Hepatocyte (in vitro differentiated cells): ENCODE measurements around the gene UBXN6. TPM values are rescaled to one million over a fixed set of nuclear protein-coding genes. Genes with fewer than 3 reads are reported as not detected.

Experiments
- DNase-seq: peaks from one replicate; pipeline ENCODE4 v3.0.0-alpha.2; 2016; ENCODE audit warnings: low spot score
- H2AFZ ChIP-seq: fragments of 200-600 bp; sonication (generic); 2 replicates; pipeline ENCODE4 v1.6.0; 2016; ENCODE audit warnings: antibody characterized with exemption, mild to moderate bottlenecking
- H3K27ac ChIP-seq: fragments of 200-600 bp; sonication (generic); 2 replicates; pipeline ENCODE4 v1.5.1; 2016; ENCODE audit warnings: mild to moderate bottlenecking
- H3K27me3 ChIP-seq: fragments of 200-600 bp; sonication (generic); 2 replicates; pipeline ENCODE4 v1.6.1; 2016
- H3K36me3 ChIP-seq: fragments of 200-600 bp; sonication (generic); replicated peaks from 2 replicates; pipeline ENCODE4 v1.5.1; 2016; ENCODE audit warnings: low read depth; ENCODE audit not compliant: insufficient read depth
- H3K4me1 ChIP-seq: fragments of 200-600 bp; sonication (generic); 2 replicates; pipeline ENCODE4 v1.5.1; 2016; ENCODE audit warnings: mild to moderate bottlenecking, moderate library complexity; ENCODE audit not compliant: insufficient read depth
- H3K4me2 ChIP-seq: fragments of 200-600 bp; sonication (generic); 2 replicates; pipeline ENCODE4 v1.6.0; 2016
- H3K4me3 ChIP-seq: fragments of 200-600 bp; sonication (generic); 2 replicates; pipeline ENCODE4 v1.5.1; 2016; ENCODE audit warnings: mild to moderate bottlenecking
- H3K79me2 ChIP-seq: fragments of 200-600 bp; sonication (generic); 2 replicates; pipeline ENCODE4 v1.6.0; 2017; ENCODE audit warnings: mild to moderate bottlenecking
- H3K9me2 ChIP-seq: fragments of 200-600 bp; sonication (generic); replicated peaks from 2 replicates; pipeline ENCODE4 v1.6.0; 2017; ENCODE audit warnings: mild to moderate bottlenecking; ENCODE audit not compliant: insufficient read depth
- H3K9me3 ChIP-seq: fragments of 200-600 bp; sonication (generic); 2 replicates; pipeline ENCODE4 v1.5.1; 2016; ENCODE audit warnings: low read depth, mild to moderate bottlenecking
- H4K20me1 ChIP-seq: fragments of 200-600 bp; sonication (generic); 2 replicates; pipeline ENCODE4 v1.6.0; 2016; ENCODE audit warnings: mild to moderate bottlenecking; ENCODE audit not compliant: insufficient read depth, poor library complexity, severe bottlenecking
- EZH2 ChIP-seq: fragments of 200-600 bp; sonication (generic); IDR thresholded peaks from 2 replicates; pipeline ENCODE4 v1.6.1; 2016; ENCODE audit warnings: antibody characterized with exemption, mild to moderate bottlenecking, borderline replicate concordance
- EZH2phosphoT487 ChIP-seq: fragments of 200-600 bp; sonication (generic); IDR thresholded peaks from one replicate; pipeline ENCODE4 v1.6.1; 2018; ENCODE audit warnings: antibody characterized with exemption, mild to moderate bottlenecking, low read depth, moderate library complexity; ENCODE audit not compliant: unreplicated experiment, severe bottlenecking
- WGBS: methylation state at CpG from one replicate; pipeline ENCODE4 v1.1.6; 2016; ENCODE audit warnings: low lambda C conversion rate; ENCODE audit errors: missing lambda C conversion rate; 5-methylcytosine and 5-hydroxymethylcytosine counted together
- polyA plus RNA-seq: library from polyadenylated mRNA; unstranded; fragments of >200 nt; fragmentation: Nextera tagmentation; extraction: Ambion mirVana; gene quantifications from 2 replicates; pipeline ENCODE4 v1.2.1, GENCODE V29; 2016
- total RNA-seq: library from RNA; depleted of rRNA; stranded (reverse); fragments of >200 nt; gene quantifications from 2 replicates; pipeline ENCODE4 v1.2.3, GENCODE V29; 2014
- TF ChIP-seq, protein P1 (sequence below): fragments of 200-600 bp; sonication (generic); IDR thresholded peaks from 2 replicates; pipeline ENCODE4 v1.5.1; 2016; ENCODE audit warnings: antibody characterized with exemption, mild to moderate bottlenecking; ENCODE audit not compliant: poor library complexity

UBXN6 gene, protein sequence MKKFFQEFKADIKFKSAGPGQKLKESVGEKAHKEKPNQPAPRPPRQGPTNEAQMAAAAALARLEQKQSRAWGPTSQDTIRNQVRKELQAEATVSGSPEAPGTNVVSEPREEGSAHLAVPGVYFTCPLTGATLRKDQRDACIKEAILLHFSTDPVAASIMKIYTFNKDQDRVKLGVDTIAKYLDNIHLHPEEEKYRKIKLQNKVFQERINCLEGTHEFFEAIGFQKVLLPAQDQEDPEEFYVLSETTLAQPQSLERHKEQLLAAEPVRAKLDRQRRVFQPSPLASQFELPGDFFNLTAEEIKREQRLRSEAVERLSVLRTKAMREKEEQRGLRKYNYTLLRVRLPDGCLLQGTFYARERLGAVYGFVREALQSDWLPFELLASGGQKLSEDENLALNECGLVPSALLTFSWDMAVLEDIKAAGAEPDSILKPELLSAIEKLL
- total RNA-seq (80.2 and 88.6 TPM in 2 replicates), polyA plus RNA-seq (36.8 and 44.7 TPM in 2 replicates)

- no peak for TF ChIP-seq EZH2phosphoT487
- TF ChIP-seq EZH2 = no peak
- TF ChIP-seq, protein P1, sequence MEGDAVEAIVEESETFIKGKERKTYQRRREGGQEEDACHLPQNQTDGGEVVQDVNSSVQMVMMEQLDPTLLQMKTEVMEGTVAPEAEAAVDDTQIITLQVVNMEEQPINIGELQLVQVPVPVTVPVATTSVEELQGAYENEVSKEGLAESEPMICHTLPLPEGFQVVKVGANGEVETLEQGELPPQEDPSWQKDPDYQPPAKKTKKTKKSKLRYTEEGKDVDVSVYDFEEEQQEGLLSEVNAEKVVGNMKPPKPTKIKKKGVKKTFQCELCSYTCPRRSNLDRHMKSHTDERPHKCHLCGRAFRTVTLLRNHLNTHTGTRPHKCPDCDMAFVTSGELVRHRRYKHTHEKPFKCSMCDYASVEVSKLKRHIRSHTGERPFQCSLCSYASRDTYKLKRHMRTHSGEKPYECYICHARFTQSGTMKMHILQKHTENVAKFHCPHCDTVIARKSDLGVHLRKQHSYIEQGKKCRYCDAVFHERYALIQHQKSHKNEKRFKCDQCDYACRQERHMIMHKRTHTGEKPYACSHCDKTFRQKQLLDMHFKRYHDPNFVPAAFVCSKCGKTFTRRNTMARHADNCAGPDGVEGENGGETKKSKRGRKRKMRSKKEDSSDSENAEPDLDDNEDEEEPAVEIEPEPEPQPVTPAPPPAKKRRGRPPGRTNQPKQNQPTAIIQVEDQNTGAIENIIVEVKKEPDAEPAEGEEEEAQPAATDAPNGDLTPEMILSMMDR = no peak
- Histone ChIP-seq H3K27me3 (no peaks in the 10 kb centered on the region), H3K36me3 (no peaks in the 10 kb centered on the region), H3K9me3 (no peaks in the 10 kb centered on the region), H3K79me2 (peaks cover 31% of the 10 kb centered on the region), H3K9me2 (no peaks in the 10 kb centered on the region), H4K20me1 (peaks cover 5% of the 10 kb centered on the region), H3K4me3 (peak within 1 kb of the TSS; percentile 89), H2AFZ (peak within 1 kb of the TSS; percentile 80), H3K4me1 (peaks cover 15% of the 10 kb centered on the region), H3K4me2 (peak within 1 kb of the TSS; percentile 98), H3K27ac (peak within 1 kb of the TSS; percentile 100)
- DNase-seq = peak; percentile 99
- 17% methylated on average over 41 of the region's 52 CpGs for WGBS
Measured at GRCh38 chr19:4457654-4458395, at the start of gene UBXN6. Gene UBXN6 (minus strand): TSS chr19:4457794. CDS start chr19:4457697, 97 bp downstream.

DNA sequence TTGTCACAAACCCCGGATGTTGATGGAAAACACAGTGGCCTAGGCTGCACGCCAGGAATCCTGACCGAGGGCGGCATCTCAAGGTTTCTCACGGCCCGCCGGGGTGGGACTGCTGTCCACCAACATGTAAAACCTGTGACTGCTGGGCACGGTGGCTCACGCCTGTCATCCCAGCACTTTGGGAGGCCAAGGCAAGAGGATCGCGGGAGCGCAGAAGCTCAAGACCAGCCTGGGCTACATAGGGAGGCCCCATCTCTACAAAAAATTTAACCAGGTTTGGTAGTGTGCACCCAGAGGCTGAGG, 49.5 kb upstream of the UBXN6 start:
- no peaks in the 10 kb centered on the region for H3K4me1 ChIP-seq
- WGBS = 92% methylated on average over 12 of the region's 12 CpGs
- no peak for TF ChIP-seq EZH2phosphoT487
- TF ChIP-seq, protein P1 = no peak
- TF ChIP-seq EZH2 = no peak
- no peak overlapping the region for H3K27ac ChIP-seq
- H3K36me3 ChIP-seq = no peaks in the 10 kb centered on the region
- H3K9me3 ChIP-seq = no peaks in the 10 kb centered on the region
- H3K27me3 ChIP-seq = no peaks in the 10 kb centered on the region
- DNase-seq = no peak
- no peaks in the 10 kb centered on the region for H3K79me2 ChIP-seq
- H3K9me2 ChIP-seq = no peaks in the 10 kb centered on the region
- no peak overlapping the region for H3K4me2 ChIP-seq
- no peak overlapping the region for H3K4me3 ChIP-seq
- no peak overlapping the region for H2AFZ ChIP-seq
- no peaks in the 10 kb centered on the region for H4K20me1 ChIP-seq

DNA sequence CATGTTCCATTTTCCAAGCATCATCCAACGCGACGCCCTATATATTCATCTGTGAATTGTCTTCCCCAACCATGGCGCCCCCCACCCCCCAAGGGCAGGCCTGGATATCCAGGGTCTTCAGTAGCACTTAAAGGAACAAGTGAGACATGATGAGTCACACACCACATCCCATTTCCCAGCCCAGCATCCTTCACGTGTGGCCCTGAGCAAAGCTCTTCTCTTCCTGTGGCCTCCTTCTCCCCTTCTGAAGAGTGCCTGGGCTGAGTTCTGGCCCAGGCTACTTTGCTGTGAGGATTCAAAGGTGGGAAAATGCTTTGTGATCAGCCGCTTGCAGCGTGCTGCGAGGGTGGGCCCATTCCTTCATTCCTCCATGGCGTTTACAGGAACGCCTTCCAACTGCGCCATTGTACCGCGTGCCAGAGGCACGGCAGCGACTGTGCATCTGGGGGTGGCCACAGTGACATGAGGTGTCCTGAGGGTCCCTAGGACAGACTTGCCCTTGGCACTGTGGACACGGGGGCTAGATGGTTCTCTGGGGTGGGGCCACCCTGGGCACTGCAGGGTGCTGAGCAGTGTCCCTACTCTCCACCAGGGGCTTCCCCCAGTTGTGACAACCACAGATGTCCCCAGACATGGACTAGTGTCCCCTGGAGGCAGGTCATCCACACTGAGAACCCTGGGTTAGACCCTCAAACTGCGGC, 49.0 kb upstream of the UBXN6 start:
- no peaks in the 10 kb centered on the region for H3K4me1 ChIP-seq
- 89% methylated on average over 17 of the region's 17 CpGs for WGBS
- no peaks in the 10 kb centered on the region for H3K36me3 ChIP-seq
- DNase-seq = no peak
- no peak overlapping the region for H3K4me3 ChIP-seq
- no peak overlapping the region for H2AFZ ChIP-seq
- no peak overlapping the region for H3K4me2 ChIP-seq
- no peaks in the 10 kb centered on the region for H3K27me3 ChIP-seq
- TF ChIP-seq EZH2phosphoT487 (no peak), EZH2 (no peak)
- TF ChIP-seq, protein P1 = no peak
- no peaks in the 10 kb centered on the region for H3K79me2 ChIP-seq
- H4K20me1 ChIP-seq = no peaks in the 10 kb centered on the region
- no peaks in the 10 kb centered on the region for H3K9me2 ChIP-seq
- H3K27ac ChIP-seq = no peak overlapping the region
- H3K9me3 ChIP-seq = no peaks in the 10 kb centered on the region
